ENCODE data around the gene NANS. TPM values are rescaled to one million over a fixed set of nuclear protein-coding genes. Genes with fewer than 3 reads are reported as not detected.

NANS gene
- total RNA-seq, 1 experiment from 2014 or later = 84.9 TPM

DNA sequence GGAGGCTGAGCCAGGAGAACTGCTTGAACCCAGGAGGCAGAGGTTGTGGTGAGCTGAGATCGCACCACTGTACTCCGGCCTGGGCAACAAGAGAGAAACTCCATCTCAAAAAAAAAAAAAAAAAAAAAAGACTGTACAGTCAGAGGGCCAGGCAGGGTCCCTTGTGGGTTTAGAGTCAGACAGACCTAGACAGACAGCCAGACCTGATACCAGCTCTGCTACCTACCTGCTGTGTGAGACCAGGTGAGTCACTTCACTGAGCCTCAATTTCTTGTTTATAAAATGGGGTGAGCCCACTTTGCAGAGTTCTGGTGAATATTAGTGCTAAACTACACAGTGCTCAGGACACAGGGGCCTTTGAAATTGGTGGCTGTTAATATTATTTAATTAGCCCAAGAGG, 42.8 kb downstream of the NANS start:
- no peak overlapping the region for H3K27ac ChIP-seq
- TF ChIP-seq EZH2 (IDR thresholded peaks at IDR 0.05; ENCODE audit: low read depth) = no peak
- TF ChIP-seq, protein P1, sequence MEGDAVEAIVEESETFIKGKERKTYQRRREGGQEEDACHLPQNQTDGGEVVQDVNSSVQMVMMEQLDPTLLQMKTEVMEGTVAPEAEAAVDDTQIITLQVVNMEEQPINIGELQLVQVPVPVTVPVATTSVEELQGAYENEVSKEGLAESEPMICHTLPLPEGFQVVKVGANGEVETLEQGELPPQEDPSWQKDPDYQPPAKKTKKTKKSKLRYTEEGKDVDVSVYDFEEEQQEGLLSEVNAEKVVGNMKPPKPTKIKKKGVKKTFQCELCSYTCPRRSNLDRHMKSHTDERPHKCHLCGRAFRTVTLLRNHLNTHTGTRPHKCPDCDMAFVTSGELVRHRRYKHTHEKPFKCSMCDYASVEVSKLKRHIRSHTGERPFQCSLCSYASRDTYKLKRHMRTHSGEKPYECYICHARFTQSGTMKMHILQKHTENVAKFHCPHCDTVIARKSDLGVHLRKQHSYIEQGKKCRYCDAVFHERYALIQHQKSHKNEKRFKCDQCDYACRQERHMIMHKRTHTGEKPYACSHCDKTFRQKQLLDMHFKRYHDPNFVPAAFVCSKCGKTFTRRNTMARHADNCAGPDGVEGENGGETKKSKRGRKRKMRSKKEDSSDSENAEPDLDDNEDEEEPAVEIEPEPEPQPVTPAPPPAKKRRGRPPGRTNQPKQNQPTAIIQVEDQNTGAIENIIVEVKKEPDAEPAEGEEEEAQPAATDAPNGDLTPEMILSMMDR (conservative IDR thresholded peaks at IDR 0.05) = no peak
- intact Hi-C loops (cut with micrococcal nuclease; ENCODE audit: unreplicated experiment) = no loop called here
- H3K4me3 ChIP-seq = no peak overlapping the region
- ChIA-PET CTCF (no interaction called here), POLR2A (ENCODE audit: unreplicated experiment) (no interaction called here)
- no peaks in the 10 kb centered on the region for H3K4me1 ChIP-seq (replicated peaks; ENCODE audit: insufficient read depth)
- H3K4me2 ChIP-seq = no peak overlapping the region
- H3F3A ChIP-seq (ENCODE audit: insufficient read depth, low read depth) = no peaks in the 10 kb centered on the region; the same call in 1 of the 2 replicates
- no peaks in the 10 kb centered on the region for H3K27me3 ChIP-seq (ENCODE audit: insufficient read depth, low read depth)
- H3K9me3 ChIP-seq (ENCODE audit: insufficient read depth, low read depth) = no peaks in the 10 kb centered on the region
- no peak for DNase-seq
- H2AFZ ChIP-seq = no peak overlapping the region
- H3K79me2 ChIP-seq (ENCODE audit: low read depth) = no peaks in the 10 kb centered on the region
- BruUV-seq (replicated peaks) = no TSS peak
- no peaks in the 10 kb centered on the region for H4K20me1 ChIP-seq (ENCODE audit: insufficient read depth)
- H3K9me2 ChIP-seq (ENCODE audit: insufficient read depth) = no peaks in the 10 kb centered on the region
- H3K36me3 ChIP-seq (ENCODE audit: low read depth) = no peaks in the 10 kb centered on the region; the same call in 1 of the 2 replicates

DNA sequence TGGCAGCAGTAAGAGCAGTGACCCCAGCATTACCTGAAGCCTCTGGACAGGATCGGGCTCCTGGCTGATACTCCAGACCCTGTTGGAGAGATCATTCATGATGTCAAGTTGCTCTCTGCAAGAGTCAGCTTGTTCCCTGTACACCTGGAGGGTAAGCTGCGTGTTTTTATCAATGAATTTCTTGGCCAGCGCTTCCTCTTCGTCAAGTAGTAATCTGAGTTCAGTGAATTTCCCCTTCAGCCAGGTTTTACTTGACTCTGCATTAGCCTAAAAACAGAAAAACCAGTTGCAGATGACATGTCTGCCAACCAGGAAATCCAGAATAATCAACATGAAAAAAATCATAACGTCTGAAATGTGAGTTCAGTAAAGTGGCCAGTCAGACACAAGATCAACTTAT, 43.4 kb downstream of the NANS start:
- no peaks in the 10 kb centered on the region for H3K27me3 ChIP-seq (ENCODE audit: insufficient read depth, low read depth)
- intact Hi-C loops (cut with micrococcal nuclease; ENCODE audit: unreplicated experiment) = no loop called here
- H3K36me3 ChIP-seq (ENCODE audit: low read depth) = no peaks in the 10 kb centered on the region; the same call in 1 of the 2 replicates
- no peak overlapping the region for H3K4me2 ChIP-seq
- ChIA-PET POLR2A (ENCODE audit: unreplicated experiment) (no interaction called here), CTCF (interaction anchor here (0.6 kb wide), 1 partner anchor 686 kb away, joined by 8 read pairs; no protein-coding TSS in a partner anchor)
- TF ChIP-seq, protein P1 (conservative IDR thresholded peaks at IDR 0.05) = no peak
- no peak for TF ChIP-seq EZH2 (IDR thresholded peaks at IDR 0.05; ENCODE audit: low read depth)
- H3F3A ChIP-seq (ENCODE audit: insufficient read depth, low read depth) = no peaks in the 10 kb centered on the region; the same call in 1 of the 2 replicates
- no peaks in the 10 kb centered on the region for H3K79me2 ChIP-seq (ENCODE audit: low read depth)
- no peaks in the 10 kb centered on the region for H3K9me3 ChIP-seq (ENCODE audit: insufficient read depth, low read depth)
- DNase-seq = no peak
- no peak overlapping the region for H3K27ac ChIP-seq
- no peaks in the 10 kb centered on the region for H4K20me1 ChIP-seq (ENCODE audit: insufficient read depth)
- H3K9me2 ChIP-seq (ENCODE audit: insufficient read depth) = no peaks in the 10 kb centered on the region
- BruUV-seq (replicated peaks) = no TSS peak
- no peak overlapping the region for H3K4me3 ChIP-seq
- no peaks in the 10 kb centered on the region for H3K4me1 ChIP-seq (replicated peaks; ENCODE audit: insufficient read depth)
- no peak overlapping the region for H2AFZ ChIP-seq

DNA sequence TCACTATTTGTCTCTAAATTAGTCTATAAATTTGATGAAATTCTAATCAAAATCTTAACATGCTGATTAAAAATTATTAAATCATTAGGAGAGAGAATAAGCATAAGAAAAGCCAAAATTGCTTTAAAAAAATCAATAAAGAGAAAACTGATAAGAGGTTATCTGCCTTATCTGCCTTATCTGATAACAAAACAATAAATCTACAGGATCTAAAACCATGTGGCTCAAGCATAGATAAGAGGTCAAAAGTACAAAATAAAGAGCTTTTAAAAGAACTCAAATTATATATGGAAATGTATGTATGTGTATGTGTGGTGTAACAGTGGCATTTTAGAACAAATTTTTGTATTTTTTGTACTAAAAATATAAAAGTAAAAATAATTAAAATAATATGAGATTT, 43.9 kb downstream of the NANS start:
- no peaks in the 10 kb centered on the region for H3K79me2 ChIP-seq (ENCODE audit: low read depth)
- H3K4me1 ChIP-seq (replicated peaks; ENCODE audit: insufficient read depth) = no peaks in the 10 kb centered on the region
- H3K9me2 ChIP-seq (ENCODE audit: insufficient read depth) = no peaks in the 10 kb centered on the region
- no peak for TF ChIP-seq EZH2 (IDR thresholded peaks at IDR 0.05; ENCODE audit: low read depth)
- TF ChIP-seq, protein P1 (conservative IDR thresholded peaks at IDR 0.05) = no peak
- no peak overlapping the region for H2AFZ ChIP-seq
- H3F3A ChIP-seq (ENCODE audit: insufficient read depth, low read depth) = no peaks in the 10 kb centered on the region; the same call in 1 of the 2 replicates
- no peak overlapping the region for H3K4me3 ChIP-seq
- H3K36me3 ChIP-seq (ENCODE audit: low read depth) = no peaks in the 10 kb centered on the region; the same call in none of the 2 replicates
- no peak overlapping the region for H3K27ac ChIP-seq
- H3K27me3 ChIP-seq (ENCODE audit: insufficient read depth, low read depth) = no peaks in the 10 kb centered on the region
- CTCF ChIA-PET = interaction anchor here (0.6 kb wide), 1 partner anchor 685 kb away, joined by 8 read pairs; no protein-coding TSS in a partner anchor
- intact Hi-C loops (cut with micrococcal nuclease; ENCODE audit: unreplicated experiment) = no loop called here
- no peaks in the 10 kb centered on the region for H4K20me1 ChIP-seq (ENCODE audit: insufficient read depth)
- no peak for DNase-seq
- BruUV-seq (replicated peaks) = no TSS peak
- POLR2A ChIA-PET (ENCODE audit: unreplicated experiment) = no interaction called here
- H3K4me2 ChIP-seq = no peak overlapping the region
- no peaks in the 10 kb centered on the region for H3K9me3 ChIP-seq (ENCODE audit: insufficient read depth, low read depth)
